ENCODE measurements around the gene VCX. TPM values are rescaled to one million over a fixed set of nuclear protein-coding genes. Genes with fewer than 3 reads are reported as not detected.
"Not testable (repeated sequence)": the region's sequence is repeated elsewhere in the genome, so short reads cannot be mapped to it uniquely, and the experiment has no call there.

VCX gene
- not detected for total RNA-seq
- under 1 TPM in 1 of 3 donors, not detected in 2; 0.17 TPM for polyA plus RNA-seq
- long read RNA-seq, donor 1: 0 reads
- long read RNA-seq, donor 2: 0 reads
- long read RNA-seq, donor 3: 0 reads
- long read RNA-seq, donor 4: 0 reads
- long read RNA-seq, donor 5: 0 reads
- long read RNA-seq, donor 6: 0 reads
- long read RNA-seq, donor 7: 0 reads
- long read RNA-seq, donor 8: 0 reads
- long read RNA-seq, donor 9: 0 reads
- long read RNA-seq, donor 10: 0 reads

DNA sequence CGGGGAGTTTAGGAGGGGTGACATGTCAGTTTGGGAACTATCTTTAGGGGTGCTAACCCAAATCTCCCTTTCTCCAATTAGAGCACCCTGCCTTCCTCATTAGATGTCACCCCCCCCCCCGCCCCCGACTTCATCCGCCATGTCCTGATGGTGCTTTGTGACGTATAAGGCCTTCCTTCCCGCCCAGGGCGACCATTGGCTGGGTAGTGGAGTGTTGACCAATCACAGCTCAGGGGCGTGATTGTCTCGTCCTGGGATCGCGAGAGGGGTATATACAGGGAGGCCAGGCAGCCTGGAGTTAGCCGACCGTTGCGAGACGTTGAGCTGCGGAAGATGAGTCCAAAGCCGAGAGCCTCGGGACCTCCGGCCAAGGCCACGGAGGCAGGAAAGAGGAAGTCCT is at the start of gene VCX:
TSS of gene VCX (plus strand) at position 301 of the 400 bp plus-strand sequence. CDS start at position 334, 33 bp downstream.
- H3K4me1 ChIP-seq (replicated peaks in 1 of 2); H3K36me3 ChIP-seq (replicated peaks in 1 of 2); H3K9me3 ChIP-seq (replicated peaks in 1 of 3); DNase-seq; H3K27ac ChIP-seq; H3K4me3 ChIP-seq; H3K27me3 ChIP-seq; intact Hi-C loops (cut with DNase I): not testable (repeated sequence)
- WGBS, 4 donors: 91 to 100% (median 100%) methylated on average over 1 to 14 of the region's 20 CpGs; no CpG with 5 or more reads in 1 of the 4 donors

- no peak for DNase-seq
- no peaks in the 10 kb centered on the region for H3K36me3 ChIP-seq (replicated peaks in 1 of 2)
- no peak overlapping the region for H3K27ac ChIP-seq
- intact Hi-C loops (cut with DNase I): no loop called here
- H3K4me1 ChIP-seq (replicated peaks in 1 of 2): no peaks in the 10 kb centered on the region
- TF ChIP-seq CTCF (IDR thresholded peaks at IDR 0.05) (no peak), POLR2A (IDR thresholded peaks at IDR 0.05) (no peak)
- H3K4me3 ChIP-seq: no peak overlapping the region
- H3K27me3 ChIP-seq: no peaks in the 10 kb centered on the region
- H3K9me3 ChIP-seq (replicated peaks in 1 of 3): no peaks in the 10 kb centered on the region
- WGBS, 4 donors: 73 to 88% (median 83%) methylated on average over 2 of the region's 2 CpGs
Observed at GRCh38 chrX:7798327-7798726, 44.6 kb upstream of the VCX start.

DNA sequence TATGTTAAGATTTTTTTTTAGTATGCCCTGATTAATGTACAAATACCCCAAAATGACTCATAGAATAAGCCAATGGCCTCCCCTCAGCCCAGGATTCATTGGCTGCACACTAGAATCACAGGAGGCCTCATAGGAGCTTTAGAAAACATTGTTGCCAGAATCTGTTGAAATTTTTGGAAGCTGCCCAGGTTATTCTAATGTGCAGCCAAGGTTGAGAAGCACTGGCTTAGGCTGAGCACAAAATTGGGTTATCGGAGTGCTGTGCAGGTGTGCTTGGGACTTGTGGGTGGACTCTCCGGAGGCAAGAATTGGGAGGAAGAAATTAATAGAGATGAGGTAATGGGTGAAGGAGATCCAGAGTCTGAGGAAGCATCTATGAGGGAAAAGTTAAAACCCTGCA is 41.3 kb upstream of the VCX start:
- H3K36me3 ChIP-seq (replicated peaks in 1 of 2): no peaks in the 10 kb centered on the region
- no peak for DNase-seq
- H3K27ac ChIP-seq: no peak overlapping the region
- WGBS, 4 donors: 79 to 94% (median 88%) methylated on average over 2 of the region's 2 CpGs
- no peak overlapping the region for H3K4me3 ChIP-seq
- no peaks in the 10 kb centered on the region for H3K27me3 ChIP-seq
- intact Hi-C loops (cut with DNase I): no loop called here
- H3K4me1 ChIP-seq (replicated peaks in 1 of 2): no peaks in the 10 kb centered on the region
- TF ChIP-seq CTCF (IDR thresholded peaks at IDR 0.05): no peak
- no peak for TF ChIP-seq POLR2A (IDR thresholded peaks at IDR 0.05)
- no peaks in the 10 kb centered on the region for H3K9me3 ChIP-seq (replicated peaks in 1 of 3)

DNA sequence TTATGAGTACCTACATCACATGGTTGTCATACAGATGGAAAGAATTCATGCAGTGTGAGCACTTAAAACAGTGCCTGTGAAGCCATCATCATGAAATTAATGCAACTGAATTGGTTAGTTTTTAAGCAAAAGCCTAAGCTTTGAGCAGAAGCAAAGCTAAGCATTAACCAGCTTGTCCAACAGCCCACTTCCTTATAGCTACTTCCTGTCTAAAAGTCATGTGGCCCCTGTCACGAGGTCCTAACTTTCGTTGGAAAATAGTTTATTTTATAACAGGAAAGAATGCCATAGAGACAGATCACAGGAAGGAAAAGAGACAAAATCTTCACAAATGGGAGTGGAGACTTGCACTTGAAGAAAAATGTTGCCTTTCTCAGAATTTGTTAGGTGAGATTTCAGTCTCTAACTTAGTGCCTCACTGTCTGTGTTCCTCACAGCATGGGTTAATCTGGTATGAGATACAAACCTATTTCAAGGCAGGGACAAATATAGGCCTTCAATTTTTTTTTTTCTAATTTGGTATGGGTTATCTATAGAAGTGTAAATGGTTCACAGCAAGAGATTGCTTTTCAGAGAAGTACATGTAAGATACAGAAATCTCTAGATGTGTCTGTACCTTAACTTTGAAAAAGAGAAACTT is 27.7 kb upstream of the VCX start:
- DNase-seq: no peak
- Histone ChIP-seq H3K9me3 (replicated peaks in 1 of 3) (no peaks in the 10 kb centered on the region), H3K36me3 (replicated peaks in 1 of 2) (no peaks in the 10 kb centered on the region), H3K4me1 (replicated peaks in 1 of 2) (no peaks in the 10 kb centered on the region), H3K27me3 (peaks cover 2% of the 10 kb centered on the region), H3K27ac (no peak overlapping the region), H3K4me3 (no peak overlapping the region)
- no peak for TF ChIP-seq CTCF (IDR thresholded peaks at IDR 0.05)
- no peak for TF ChIP-seq POLR2A (IDR thresholded peaks at IDR 0.05)
- 22 to 47% (median 33%) methylated on average over 2 of the region's 2 CpGs for WGBS, 4 donors
- intact Hi-C loops (cut with DNase I): no loop called here

- H3K36me3 ChIP-seq (replicated peaks in 1 of 2): no peaks in the 10 kb centered on the region
- WGBS, 4 donors: 25 to 50% (median 45%) methylated on average over 2 of the region's 2 CpGs
- intact Hi-C loops (cut with DNase I): no loop called here
- no peaks in the 10 kb centered on the region for H3K4me1 ChIP-seq (replicated peaks in 1 of 2)
- H3K27ac ChIP-seq: no peak overlapping the region
- H3K9me3 ChIP-seq (replicated peaks in 1 of 3): no peaks in the 10 kb centered on the region
- no peaks in the 10 kb centered on the region for H3K27me3 ChIP-seq
- no peak for TF ChIP-seq CTCF (IDR thresholded peaks at IDR 0.05)
- TF ChIP-seq POLR2A (IDR thresholded peaks at IDR 0.05): no peak
- H3K4me3 ChIP-seq: no peak overlapping the region
- no peak for DNase-seq
Observed at GRCh38 chrX:7828594-7828993, 14.4 kb upstream of the VCX start.
